ENCODE measurements around the gene RUNX2. TPM values are rescaled to one million over a fixed set of nuclear protein-coding genes. Genes with fewer than 3 reads are reported as not detected.

Gene RUNX2
- total and polyA plus RNA-seq, 10 of the 15 experiments (the other 5 are each of a cell fraction or from before 2014, with no cell fraction given) = 0.01 to 0.77 (median 0.15) TPM; not detected in 3

DNA sequence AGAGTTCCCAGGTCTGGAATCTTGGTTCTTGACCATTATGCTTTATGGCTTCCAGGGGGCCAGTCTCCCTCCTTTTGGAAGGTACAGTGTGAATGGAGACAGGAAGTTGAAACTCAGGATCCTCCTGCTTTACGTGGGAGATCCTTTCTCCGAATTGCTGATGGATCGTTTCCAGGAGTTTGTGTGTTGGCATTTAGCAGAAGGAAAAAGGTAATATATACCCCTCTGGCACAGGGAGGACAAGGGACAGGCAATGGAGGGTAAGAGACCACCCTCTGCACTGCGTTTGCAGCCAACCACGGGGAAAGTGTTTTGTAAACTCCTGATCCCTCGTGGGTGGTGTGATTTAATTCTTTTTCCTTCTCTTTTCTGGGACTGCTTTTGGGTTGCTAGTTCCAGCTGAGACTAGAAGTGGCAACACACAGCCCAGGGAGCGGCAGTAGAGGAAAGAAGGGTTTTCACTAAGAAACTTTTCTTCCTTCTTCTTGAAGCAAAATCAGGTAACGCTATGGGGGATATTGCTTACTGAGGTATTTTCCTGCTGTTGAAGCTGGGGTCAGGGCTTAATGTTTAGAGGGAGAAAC is 307.2 kb downstream of the RUNX2 start:
- Histone ChIP-seq H3K27me3 (replicated peaks in 1 of 2; ENCODE audit: control insufficient read depth in 2 of 2, insufficient read depth in 2 of 2, low read length in 1 of 2) (no peaks in the 10 kb centered on the region; a peak in 1 of 4 replicates), H2AFZ (ENCODE audit: control insufficient read depth, low read depth, low read length) (no peak overlapping the region), H4K20me1 (ENCODE audit: control insufficient read depth, insufficient read depth) (no peaks in the 10 kb centered on the region), H3K9me3 (replicated peaks; ENCODE audit: control insufficient read depth, insufficient read depth, low read length) (no peaks in the 10 kb centered on the region), H3K9ac (ENCODE audit: control insufficient read depth, insufficient read depth, low read length) (no peak overlapping the region), H3K36me3 (ENCODE audit: control insufficient read depth in 2 of 2, insufficient read depth in 2 of 2, low read length in 1 of 2) (no peaks in the 10 kb centered on the region), H3K27ac (ENCODE audit: control insufficient read depth, insufficient read depth) (no peak overlapping the region), H3K4me2 (ENCODE audit: control insufficient read depth, insufficient read depth) (no peak overlapping the region), H3K4me1 (ENCODE audit: control insufficient read depth, insufficient read depth, low read length) (no peaks in the 10 kb centered on the region), H3K79me2 (ENCODE audit: control insufficient read depth, insufficient read depth, low read length) (no peaks in the 10 kb centered on the region), H3K4me3 (no peak overlapping the region)
- ChIA-PET SMC1A (ENCODE audit: uncharacterized antibody, unreplicated experiment) (no interaction called here), POLR2A (no interaction called here), RAD21 (ENCODE audit: unreplicated experiment) (no interaction called here), CTCF (no interaction called here)
- no TSS peak for BruUV-seq (replicated peaks)
- DNase-seq (ENCODE audit: low read depth, low spot score) (no peak), FAIRE-seq (no peak), ATAC-seq (no peak)
- intact Hi-C loops (cut with micrococcal nuclease; ENCODE audit: unreplicated experiment) (no loop called here), in situ Hi-C loops (cut with MboI) (no loop called here)
- WGBS (ENCODE audit: insufficient coverage, insufficient replicate concordance, low lambda C conversion rate, missing lambda C conversion rate) = 28% methylated on average over 8 of the region's 8 CpGs
- TF ChIP-seq, protein P1, sequence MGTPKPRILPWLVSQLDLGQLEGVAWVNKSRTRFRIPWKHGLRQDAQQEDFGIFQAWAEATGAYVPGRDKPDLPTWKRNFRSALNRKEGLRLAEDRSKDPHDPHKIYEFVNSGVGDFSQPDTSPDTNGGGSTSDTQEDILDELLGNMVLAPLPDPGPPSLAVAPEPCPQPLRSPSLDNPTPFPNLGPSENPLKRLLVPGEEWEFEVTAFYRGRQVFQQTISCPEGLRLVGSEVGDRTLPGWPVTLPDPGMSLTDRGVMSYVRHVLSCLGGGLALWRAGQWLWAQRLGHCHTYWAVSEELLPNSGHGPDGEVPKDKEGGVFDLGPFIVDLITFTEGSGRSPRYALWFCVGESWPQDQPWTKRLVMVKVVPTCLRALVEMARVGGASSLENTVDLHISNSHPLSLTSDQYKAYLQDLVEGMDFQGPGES (IDR thresholded peaks at IDR 0.05) = no peak

DNA sequence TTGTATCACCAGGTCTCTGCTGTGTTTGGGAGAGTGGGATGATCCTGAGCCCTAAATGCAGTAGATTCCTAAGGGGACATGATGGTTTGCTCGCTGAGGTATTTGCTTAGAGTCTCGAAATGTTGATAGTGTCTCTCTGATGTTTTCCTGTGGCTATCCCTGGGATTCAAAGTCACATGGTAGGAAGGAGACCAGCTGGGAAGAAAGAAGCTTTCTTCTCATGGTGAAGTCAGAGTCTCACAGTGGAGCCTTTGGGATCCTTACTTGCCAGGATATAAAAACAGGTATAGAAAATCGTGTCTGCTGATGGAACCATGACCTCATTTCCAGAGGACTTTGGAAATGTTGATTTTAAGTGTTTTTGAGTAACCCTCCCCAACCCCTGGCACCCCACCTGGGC is 308.9 kb downstream of the RUNX2 start:
- ChIA-PET POLR2A (no interaction called here), RAD21 (ENCODE audit: unreplicated experiment) (no interaction called here), CTCF (no interaction called here), SMC1A (ENCODE audit: uncharacterized antibody, unreplicated experiment) (no interaction called here)
- Histone ChIP-seq H3K79me2 (ENCODE audit: control insufficient read depth, insufficient read depth, low read length) (no peaks in the 10 kb centered on the region), H3K4me2 (ENCODE audit: control insufficient read depth, insufficient read depth) (no peak overlapping the region), H4K20me1 (ENCODE audit: control insufficient read depth, insufficient read depth) (no peaks in the 10 kb centered on the region), H3K9ac (ENCODE audit: control insufficient read depth, insufficient read depth, low read length) (no peak overlapping the region), H3K9me3 (replicated peaks; ENCODE audit: control insufficient read depth, insufficient read depth, low read length) (no peaks in the 10 kb centered on the region), H3K4me1 (ENCODE audit: control insufficient read depth, insufficient read depth, low read length) (no peaks in the 10 kb centered on the region), H2AFZ (ENCODE audit: control insufficient read depth, low read depth, low read length) (no peak overlapping the region), H3K27me3 (replicated peaks in 1 of 2; ENCODE audit: control insufficient read depth in 2 of 2, insufficient read depth in 2 of 2, low read length in 1 of 2) (no peaks in the 10 kb centered on the region; a peak in 2 of 4 replicates), H3K27ac (ENCODE audit: control insufficient read depth, insufficient read depth) (no peak overlapping the region), H3K36me3 (ENCODE audit: control insufficient read depth in 2 of 2, insufficient read depth in 2 of 2, low read length in 1 of 2) (no peaks in the 10 kb centered on the region), H3K4me3 (no peak overlapping the region)
- ATAC-seq = no peak
- 0% methylated on average over 3 of the region's 3 CpGs for WGBS (ENCODE audit: insufficient coverage, insufficient replicate concordance, low lambda C conversion rate, missing lambda C conversion rate)
- no peak for DNase-seq (ENCODE audit: low read depth, low spot score)
- FAIRE-seq = no peak
- intact Hi-C loops (cut with micrococcal nuclease; ENCODE audit: unreplicated experiment) (no loop called here), in situ Hi-C loops (cut with MboI) (no loop called here)
- BruUV-seq (replicated peaks) = no TSS peak
- TF ChIP-seq TCF7 (IDR thresholded peaks at IDR 0.05; ENCODE audit: borderline replicate concordance) (no peak), BACH1 (IDR thresholded peaks at IDR 0.05; ENCODE audit: borderline replicate concordance) (no peak)
- TF ChIP-seq, protein P2, sequence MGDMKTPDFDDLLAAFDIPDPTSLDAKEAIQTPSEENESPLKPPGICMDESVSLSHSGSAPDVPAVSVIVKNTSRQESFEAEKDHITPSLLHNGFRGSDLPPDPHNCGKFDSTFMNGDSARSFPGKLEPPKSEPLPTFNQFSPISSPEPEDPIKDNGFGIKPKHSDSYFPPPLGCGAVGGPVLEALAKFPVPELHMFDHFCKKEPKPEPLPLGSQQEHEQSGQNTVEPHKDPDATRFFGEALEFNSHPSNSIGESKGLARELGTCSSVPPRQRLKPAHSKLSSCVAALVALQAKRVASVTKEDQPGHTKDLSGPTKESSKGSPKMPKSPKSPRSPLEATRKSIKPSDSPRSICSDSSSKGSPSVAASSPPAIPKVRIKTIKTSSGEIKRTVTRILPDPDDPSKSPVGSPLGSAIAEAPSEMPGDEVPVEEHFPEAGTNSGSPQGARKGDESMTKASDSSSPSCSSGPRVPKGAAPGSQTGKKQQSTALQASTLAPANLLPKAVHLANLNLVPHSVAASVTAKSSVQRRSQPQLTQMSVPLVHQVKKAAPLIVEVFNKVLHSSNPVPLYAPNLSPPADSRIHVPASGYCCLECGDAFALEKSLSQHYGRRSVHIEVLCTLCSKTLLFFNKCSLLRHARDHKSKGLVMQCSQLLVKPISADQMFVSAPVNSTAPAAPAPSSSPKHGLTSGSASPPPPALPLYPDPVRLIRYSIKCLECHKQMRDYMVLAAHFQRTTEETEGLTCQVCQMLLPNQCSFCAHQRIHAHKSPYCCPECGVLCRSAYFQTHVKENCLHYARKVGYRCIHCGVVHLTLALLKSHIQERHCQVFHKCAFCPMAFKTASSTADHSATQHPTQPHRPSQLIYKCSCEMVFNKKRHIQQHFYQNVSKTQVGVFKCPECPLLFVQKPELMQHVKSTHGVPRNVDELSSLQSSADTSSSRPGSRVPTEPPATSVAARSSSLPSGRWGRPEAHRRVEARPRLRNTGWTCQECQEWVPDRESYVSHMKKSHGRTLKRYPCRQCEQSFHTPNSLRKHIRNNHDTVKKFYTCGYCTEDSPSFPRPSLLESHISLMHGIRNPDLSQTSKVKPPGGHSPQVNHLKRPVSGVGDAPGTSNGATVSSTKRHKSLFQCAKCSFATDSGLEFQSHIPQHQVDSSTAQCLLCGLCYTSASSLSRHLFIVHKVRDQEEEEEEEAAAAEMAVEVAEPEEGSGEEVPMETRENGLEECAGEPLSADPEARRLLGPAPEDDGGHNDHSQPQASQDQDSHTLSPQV (IDR thresholded peaks at IDR 0.05) = no peak
- TF ChIP-seq, protein P3, sequence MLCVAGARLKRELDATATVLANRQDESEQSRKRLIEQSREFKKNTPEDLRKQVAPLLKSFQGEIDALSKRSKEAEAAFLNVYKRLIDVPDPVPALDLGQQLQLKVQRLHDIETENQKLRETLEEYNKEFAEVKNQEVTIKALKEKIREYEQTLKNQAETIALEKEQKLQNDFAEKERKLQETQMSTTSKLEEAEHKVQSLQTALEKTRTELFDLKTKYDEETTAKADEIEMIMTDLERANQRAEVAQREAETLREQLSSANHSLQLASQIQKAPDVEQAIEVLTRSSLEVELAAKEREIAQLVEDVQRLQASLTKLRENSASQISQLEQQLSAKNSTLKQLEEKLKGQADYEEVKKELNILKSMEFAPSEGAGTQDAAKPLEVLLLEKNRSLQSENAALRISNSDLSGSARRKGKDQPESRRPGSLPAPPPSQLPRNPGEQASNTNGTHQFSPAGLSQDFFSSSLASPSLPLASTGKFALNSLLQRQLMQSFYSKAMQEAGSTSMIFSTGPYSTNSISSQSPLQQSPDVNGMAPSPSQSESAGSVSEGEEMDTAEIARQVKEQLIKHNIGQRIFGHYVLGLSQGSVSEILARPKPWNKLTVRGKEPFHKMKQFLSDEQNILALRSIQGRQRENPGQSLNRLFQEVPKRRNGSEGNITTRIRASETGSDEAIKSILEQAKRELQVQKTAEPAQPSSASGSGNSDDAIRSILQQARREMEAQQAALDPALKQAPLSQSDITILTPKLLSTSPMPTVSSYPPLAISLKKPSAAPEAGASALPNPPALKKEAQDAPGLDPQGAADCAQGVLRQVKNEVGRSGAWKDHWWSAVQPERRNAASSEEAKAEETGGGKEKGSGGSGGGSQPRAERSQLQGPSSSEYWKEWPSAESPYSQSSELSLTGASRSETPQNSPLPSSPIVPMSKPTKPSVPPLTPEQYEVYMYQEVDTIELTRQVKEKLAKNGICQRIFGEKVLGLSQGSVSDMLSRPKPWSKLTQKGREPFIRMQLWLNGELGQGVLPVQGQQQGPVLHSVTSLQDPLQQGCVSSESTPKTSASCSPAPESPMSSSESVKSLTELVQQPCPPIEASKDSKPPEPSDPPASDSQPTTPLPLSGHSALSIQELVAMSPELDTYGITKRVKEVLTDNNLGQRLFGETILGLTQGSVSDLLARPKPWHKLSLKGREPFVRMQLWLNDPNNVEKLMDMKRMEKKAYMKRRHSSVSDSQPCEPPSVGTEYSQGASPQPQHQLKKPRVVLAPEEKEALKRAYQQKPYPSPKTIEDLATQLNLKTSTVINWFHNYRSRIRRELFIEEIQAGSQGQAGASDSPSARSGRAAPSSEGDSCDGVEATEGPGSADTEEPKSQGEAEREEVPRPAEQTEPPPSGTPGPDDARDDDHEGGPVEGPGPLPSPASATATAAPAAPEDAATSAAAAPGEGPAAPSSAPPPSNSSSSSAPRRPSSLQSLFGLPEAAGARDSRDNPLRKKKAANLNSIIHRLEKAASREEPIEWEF (IDR thresholded peaks at IDR 0.05; ENCODE audit: insufficient replicate concordance, low read depth, low read length) = no peak
